OCI-M2 (cell line): ENCODE results near the gene ATP2A1.
A peak's percentile ranks its signal among the peaks of the same experiment; 100 is the strongest.
"Not testable (repeated sequence)": the region's sequence is repeated elsewhere in the genome, so short reads cannot be mapped to it uniquely, and the experiment has no call there.

ENCODE experiments used
- DNase-seq: peaks from one replicate; lab custom pipeline; 2025; ENCODE audit not compliant: unreplicated experiment; lab: John Stamatoyannopoulos, UW

The ATP2A1 gene

GRCh38 chr16:28932339-28933141 lies 54.3 kb downstream of the ATP2A1 start:
- DNase-seq: no peak

DNA sequence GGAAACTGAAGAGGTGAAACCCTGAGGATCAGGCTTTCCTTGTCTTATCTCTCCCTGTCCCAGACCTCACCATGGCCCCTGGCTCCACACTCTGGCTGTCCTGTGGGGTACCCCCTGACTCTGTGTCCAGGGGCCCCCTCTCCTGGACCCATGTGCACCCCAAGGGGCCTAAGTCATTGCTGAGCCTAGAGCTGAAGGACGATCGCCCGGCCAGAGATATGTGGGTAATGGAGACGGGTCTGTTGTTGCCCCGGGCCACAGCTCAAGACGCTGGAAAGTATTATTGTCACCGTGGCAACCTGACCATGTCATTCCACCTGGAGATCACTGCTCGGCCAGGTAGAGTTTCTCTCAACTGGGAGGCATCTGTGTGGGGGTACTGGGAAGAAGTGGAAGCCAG lies 54.9 kb downstream of the ATP2A1 start:
- DNase-seq: no peak

DNA sequence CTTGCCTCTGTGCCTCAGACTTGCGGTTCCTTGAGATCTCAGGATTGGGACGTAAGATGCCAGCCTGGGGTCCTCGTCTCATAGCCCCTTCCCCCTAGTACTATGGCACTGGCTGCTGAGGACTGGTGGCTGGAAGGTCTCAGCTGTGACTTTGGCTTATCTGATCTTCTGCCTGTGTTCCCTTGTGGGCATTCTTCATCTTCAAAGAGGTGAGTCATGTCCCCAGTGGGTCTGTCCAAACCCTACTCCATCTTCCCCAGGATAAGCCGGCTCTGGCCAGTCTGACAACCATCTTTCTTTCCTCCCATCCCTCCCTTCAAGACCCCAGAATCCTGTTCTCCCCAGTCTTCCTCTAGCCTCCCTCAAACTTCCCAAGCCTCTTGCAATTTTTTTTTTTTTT lies 57.1 kb downstream of the ATP2A1 start:
- no peak for DNase-seq

DNA sequence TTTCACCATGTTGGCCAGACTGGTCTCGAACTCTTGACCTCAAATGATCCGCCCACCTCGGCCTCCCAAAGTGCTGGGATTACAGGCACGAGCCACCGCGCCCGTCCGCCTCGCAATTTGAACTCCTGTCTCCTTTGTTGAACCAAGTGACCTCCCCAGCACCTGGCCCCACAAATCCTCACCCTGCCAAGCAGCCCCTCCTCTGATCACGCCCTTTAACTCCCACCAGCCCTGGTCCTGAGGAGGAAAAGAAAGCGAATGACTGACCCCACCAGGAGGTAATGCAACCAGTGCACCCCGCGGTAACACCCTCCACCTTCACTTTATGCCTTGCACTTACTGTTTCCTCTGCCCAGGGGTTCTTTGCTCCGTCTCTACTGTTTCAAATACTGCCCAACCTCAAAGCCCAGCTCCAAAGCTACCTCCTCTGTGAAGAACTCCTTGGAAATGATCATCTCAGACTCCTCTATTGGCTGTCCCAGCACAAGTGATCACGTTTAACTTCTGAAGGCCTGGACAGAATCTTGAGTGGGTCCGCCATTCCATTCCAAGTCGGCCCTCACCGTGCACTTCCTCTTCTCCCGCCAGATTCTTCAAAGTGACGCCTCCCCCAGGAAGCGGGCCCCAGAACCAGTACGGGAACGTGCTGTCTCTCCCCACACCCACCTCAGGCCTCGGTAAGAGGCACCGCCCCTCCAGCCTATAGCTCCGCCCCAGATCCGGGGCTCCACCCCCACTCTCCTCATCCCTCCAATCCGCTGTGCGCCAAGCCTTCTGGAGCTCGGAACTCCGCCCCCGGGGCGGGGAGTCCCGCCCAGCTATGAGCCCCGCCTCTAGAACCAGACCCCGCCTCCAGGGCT lies 57.9 kb downstream of the ATP2A1 start:
- peak; percentile 53 for DNase-seq

GRCh38 chr16:28936784-28937155 lies 58.5 kb downstream of the ATP2A1 start:
- no peak for DNase-seq

GRCh38 chr16:28937222-28937876 lies 59.1 kb downstream of the ATP2A1 start:
- no peak for DNase-seq

DNA sequence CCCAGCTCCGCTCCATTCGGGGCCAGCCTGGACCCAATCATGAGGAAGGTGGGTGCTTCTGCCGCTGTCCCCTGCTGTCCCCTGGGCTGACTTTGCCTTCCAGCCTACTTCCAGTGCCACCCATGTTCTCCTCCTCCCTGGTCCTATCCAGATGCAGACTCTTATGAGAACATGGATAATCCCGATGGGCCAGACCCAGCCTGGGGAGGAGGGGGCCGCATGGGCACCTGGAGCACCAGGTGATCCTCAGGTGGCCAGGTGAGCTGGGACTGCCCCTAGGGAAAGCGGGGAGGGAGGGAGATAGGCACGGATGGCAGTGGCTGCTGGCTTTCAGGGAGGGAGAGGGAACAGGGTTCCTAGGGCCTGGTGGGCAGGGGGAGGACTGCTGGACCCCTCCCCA lies 60.4 kb downstream of the ATP2A1 start:
- DNase-seq: no peak

DNA sequence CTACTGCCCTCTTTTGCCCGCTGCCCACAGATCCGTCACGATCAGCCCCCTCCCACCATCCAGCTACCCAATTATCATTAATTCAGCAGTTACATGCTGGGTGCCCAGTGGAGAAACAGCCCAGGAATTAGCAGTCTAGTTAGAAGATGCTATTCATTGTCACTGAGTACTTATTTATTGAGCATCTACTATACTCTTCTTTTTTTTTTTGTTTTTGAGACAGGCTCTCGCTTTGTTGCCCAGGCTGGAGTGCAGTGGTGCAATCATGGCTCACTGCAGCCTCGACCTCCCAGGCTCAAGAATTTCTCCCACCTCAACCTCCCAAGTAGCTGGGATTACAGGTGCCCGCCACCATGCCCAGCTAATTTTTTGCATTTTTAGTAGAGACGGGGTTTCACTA lies 61.5 kb downstream of the ATP2A1 start:
- not testable (repeated sequence) for DNase-seq

- no peak for DNase-seq
Measured at GRCh38 chr16:28943281-28943680, 65.0 kb downstream of the ATP2A1 start.

DNA sequence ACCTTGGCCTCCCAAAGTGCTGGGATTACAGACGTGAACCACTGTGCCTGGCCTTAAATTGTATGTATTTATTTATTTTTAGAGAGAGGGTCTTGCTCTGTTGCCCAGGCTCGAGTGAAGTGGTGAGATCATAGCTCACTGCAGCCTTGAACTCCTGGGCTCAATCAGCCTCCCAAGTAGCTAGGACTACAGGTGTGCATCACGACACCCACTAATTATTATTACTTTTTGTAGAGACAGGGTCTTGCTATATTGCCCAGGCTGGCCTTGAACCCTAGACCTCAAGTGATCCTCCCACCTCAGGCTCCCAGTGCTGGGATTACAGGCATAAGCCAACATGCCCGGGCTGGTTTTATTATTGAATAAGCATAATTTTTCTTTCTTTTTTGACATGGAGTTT lies 68.4 kb downstream of the ATP2A1 start:
- no peak for DNase-seq

DNA sequence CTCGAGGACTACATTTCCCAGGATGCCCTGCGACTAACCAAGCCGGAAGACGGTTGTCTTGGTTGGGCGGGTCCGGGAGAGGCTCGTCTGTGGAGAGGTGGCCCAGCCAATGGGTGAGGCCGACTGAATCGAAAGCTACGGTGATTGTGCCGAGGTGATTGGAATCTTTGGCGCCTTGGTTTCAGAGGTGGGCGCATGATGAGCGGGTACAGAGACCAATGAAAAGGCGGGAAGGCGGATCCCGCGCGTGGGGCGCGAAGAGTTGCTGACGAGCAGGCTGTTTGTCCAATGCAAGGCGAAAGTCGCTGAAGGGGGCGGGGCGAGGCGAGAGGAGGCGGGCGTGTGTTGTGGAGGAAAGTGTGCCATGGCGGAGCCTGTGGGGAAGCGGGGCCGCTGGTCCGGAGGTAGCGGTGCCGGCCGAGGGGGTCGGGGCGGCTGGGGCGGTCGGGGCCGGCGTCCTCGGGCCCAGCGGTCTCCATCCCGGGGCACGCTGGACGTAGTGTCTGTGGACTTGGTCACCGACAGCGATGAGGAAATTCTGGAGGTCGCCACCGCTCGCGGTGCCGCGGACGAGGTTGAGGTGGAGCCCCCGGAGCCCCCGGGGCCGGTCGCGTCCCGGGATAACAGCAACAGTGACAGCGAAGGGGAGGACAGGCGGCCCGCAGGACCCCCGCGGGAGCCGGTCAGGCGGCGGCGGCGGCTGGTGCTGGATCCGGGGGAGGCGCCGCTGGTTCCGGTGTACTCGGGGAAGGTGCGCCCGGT lies 72.5 kb downstream of the ATP2A1 start, which contains the start of gene NFATC2IP:
Gene NFATC2IP (plus strand): TSS at position 290 of the 762 bp plus-strand sequence. CDS start 75 bp downstream, at position 365.
- DNase-seq: peak; percentile 91

- DNase-seq: no peak
Measured at GRCh38 chr16:28951410-28951943, 73.2 kb downstream of the ATP2A1 start.
